ENCODE data around the gene MARK3.

MARK3 gene

GRCh38 chr14:103385152-103385928 lies at the start of gene MARK3:
MARK3 (plus strand) TSS chr14:103385415; CDS start chr14:103386030, 615 bp downstream.
- no peaks in the 10 kb centered on the region for H3K27me3 ChIP-seq (ENCODE audit: insufficient read depth, low read depth, severe bottlenecking)
- TF ChIP-seq CTCF (IDR thresholded peaks at IDR 0.05; ENCODE audit: low read depth, low read length) = peak; percentile 1; the same call in 1 of the 2 replicates
- peak; percentile 97 for DNase-seq
- H3K27ac ChIP-seq = peak within 1 kb of the TSS; percentile 91
- peaks cover 2% of the 10 kb centered on the region for H3K9me3 ChIP-seq (ENCODE audit: severe bottlenecking)
- peaks cover 8% of the 10 kb centered on the region for H3K36me3 ChIP-seq
- H3K4me3 ChIP-seq (ENCODE audit: low read depth, low read length) = peak within 1 kb of the TSS; percentile 57

GRCh38 chr14:103336191-103336590 lies 49.0 kb upstream of the MARK3 start:
- no peak overlapping the region for H3K4me3 ChIP-seq (ENCODE audit: low read depth, low read length)
- no peaks in the 10 kb centered on the region for H3K9me3 ChIP-seq (ENCODE audit: severe bottlenecking)
- no peak for TF ChIP-seq CTCF (IDR thresholded peaks at IDR 0.05; ENCODE audit: low read depth, low read length)
- H3K27ac ChIP-seq = no peak overlapping the region
- DNase-seq = no peak
- peaks cover 73% of the 10 kb centered on the region for H3K36me3 ChIP-seq
- H3K27me3 ChIP-seq (ENCODE audit: insufficient read depth, low read depth, severe bottlenecking) = no peaks in the 10 kb centered on the region

- Histone ChIP-seq H3K27me3 (ENCODE audit: insufficient read depth, low read depth, severe bottlenecking) (no peaks in the 10 kb centered on the region), H3K27ac (no peak overlapping the region), H3K36me3 (peaks cover 87% of the 10 kb centered on the region), H3K9me3 (ENCODE audit: severe bottlenecking) (no peaks in the 10 kb centered on the region), H3K4me3 (ENCODE audit: low read depth, low read length) (no peak overlapping the region)
- no peak for DNase-seq
- no peak for TF ChIP-seq CTCF (IDR thresholded peaks at IDR 0.05; ENCODE audit: low read depth, low read length)
Measured at GRCh38 chr14:103337794-103338193, 47.4 kb upstream of the MARK3 start.

GRCh38 chr14:103339561-103339960 lies 45.7 kb upstream of the MARK3 start:
- no peak for TF ChIP-seq CTCF (IDR thresholded peaks at IDR 0.05; ENCODE audit: low read depth, low read length)
- no peak for DNase-seq
- no peak overlapping the region for H3K27ac ChIP-seq
- H3K4me3 ChIP-seq (ENCODE audit: low read depth, low read length) = no peak overlapping the region
- no peaks in the 10 kb centered on the region for H3K27me3 ChIP-seq (ENCODE audit: insufficient read depth, low read depth, severe bottlenecking)
- H3K36me3 ChIP-seq = peaks cover 97% of the 10 kb centered on the region
- H3K9me3 ChIP-seq (ENCODE audit: severe bottlenecking) = no peaks in the 10 kb centered on the region

- DNase-seq = no peak
- Histone ChIP-seq H3K27ac (no peak overlapping the region), H3K4me3 (ENCODE audit: low read depth, low read length) (no peak overlapping the region), H3K9me3 (ENCODE audit: severe bottlenecking) (no peaks in the 10 kb centered on the region), H3K27me3 (ENCODE audit: insufficient read depth, low read depth, severe bottlenecking) (no peaks in the 10 kb centered on the region), H3K36me3 (peaks cover 94% of the 10 kb centered on the region)
- no peak for TF ChIP-seq CTCF (IDR thresholded peaks at IDR 0.05; ENCODE audit: low read depth, low read length)
Measured at GRCh38 chr14:103340480-103341212, 44.6 kb upstream of the MARK3 start.
